CD4-positive, alpha-beta T cell treated with Interleukin-1 beta for 1 hour (primary cell): Measurements from ENCODE around the gene KCNK18.
A peak's percentile ranks its signal among the peaks of the same experiment; 100 is the strongest.

ENCODE experiments used
- DNase-seq, 2 donors: peaks; one replicate each; pipeline ENCODE4 v3.0.0-alpha.2; 2020 to 2022

Gene KCNK18

GRCh38 chr10:117197189-117197588, at the start of gene KCNK18:
TSS of gene KCNK18 (plus strand) at chr10:117197489. CDS start at chr10:117197489, 0 bp downstream.
- no peak for DNase-seq

- DNase-seq = no peak
Measured at GRCh38 chr10:117148284-117148683, 49.0 kb upstream of the KCNK18 start.

GRCh38 chr10:117152668-117153067, 44.6 kb upstream of the KCNK18 start:
- no peak for DNase-seq

- no peak for DNase-seq
Measured at GRCh38 chr10:117158297-117158696, 39.0 kb upstream of the KCNK18 start.

- no peak for DNase-seq
Measured at GRCh38 chr10:117159390-117159789, 37.9 kb upstream of the KCNK18 start.

- no peak for DNase-seq
Measured at GRCh38 chr10:117160567-117160966, 36.7 kb upstream of the KCNK18 start.

GRCh38 chr10:117161386-117162033, 35.8 kb upstream of the KCNK18 start:
- no peak for DNase-seq

GRCh38 chr10:117162093-117163060, 34.9 kb upstream of the KCNK18 start:
- no peak for DNase-seq

GRCh38 chr10:117163061-117163953, 34.0 kb upstream of the KCNK18 start:
- no peak for DNase-seq

GRCh38 chr10:117163954-117164548, 33.2 kb upstream of the KCNK18 start:
- no peak for DNase-seq

- no peak for DNase-seq
Measured at GRCh38 chr10:117164592-117165537, 32.4 kb upstream of the KCNK18 start.

- no peak for DNase-seq
Measured at GRCh38 chr10:117165538-117166417, 31.5 kb upstream of the KCNK18 start.

- DNase-seq = no peak
Measured at GRCh38 chr10:117166418-117167345, 30.6 kb upstream of the KCNK18 start.

- no peak for DNase-seq
Measured at GRCh38 chr10:117167346-117167788, 29.9 kb upstream of the KCNK18 start.

GRCh38 chr10:117167789-117168674, 29.3 kb upstream of the KCNK18 start:
- DNase-seq = peak; percentile 62 to 66

- DNase-seq = no peak
Measured at GRCh38 chr10:117168729-117169128, 28.6 kb upstream of the KCNK18 start.

- DNase-seq = no peak
Measured at GRCh38 chr10:117169480-117169879, 27.8 kb upstream of the KCNK18 start.

- DNase-seq = no peak
Measured at GRCh38 chr10:117170244-117170643, 27.0 kb upstream of the KCNK18 start.
